GM12878 (cell line): Measurements from ENCODE around the gene GJC3.

ENCODE experiments used
- ASH2L ChIP-seq: fragments of 300-600, 200-600 bp; sonication (generic); IDR thresholded peaks from 2 replicates; pipeline ENCODE4 v1.6.1; 2017; ENCODE audit warnings: low read depth, mild to moderate bottlenecking, borderline replicate concordance
- ATF7 ChIP-seq: fragments of 450-650 bp; IDR thresholded peaks from 2 replicates; pipeline ENCODE4 v1.6.1; 2016; ENCODE audit warnings: low read depth, mild to moderate bottlenecking
- CHD2 ChIP-seq: IDR thresholded peaks from 2 replicates; pipeline ENCODE4 v1.6.1; 2011; ENCODE audit warnings: low read depth, low read length, improper control_type of control experiment, borderline replicate concordance
- CREB1 ChIP-seq: IDR thresholded peaks from 2 replicates; pipeline ENCODE4 v1.6.1; 2012; ENCODE audit warnings: low read depth, mild to moderate bottlenecking, inconsistent platforms
- EP300 ChIP-seq, 2 experiments: fragments of 150-350 bp in 1 of 2; IDR thresholded peaks; 2 replicates each; pipeline ENCODE4 v1.6.1; 2011 to 2012; ENCODE audit warnings: low read depth in 2 of 2, low read length in 2 of 2, borderline replicate concordance in 1 of 2, improper control_type of control experiment in 1 of 2, inconsistent platforms in 1 of 2; ENCODE audit not compliant: control insufficient read depth in 1 of 2
- EZH2 ChIP-seq: IDR thresholded peaks from 2 replicates; pipeline ENCODE4 v1.6.1; 2012; ENCODE audit warnings: low read depth, mild to moderate bottlenecking, control low read depth, inconsistent platforms, low read length, borderline replicate concordance; ENCODE audit not compliant: control insufficient read depth
- PBX3 ChIP-seq: IDR thresholded peaks from 2 replicates; pipeline ENCODE4 v1.6.1; 2011; ENCODE audit warnings: mild to moderate bottlenecking, low read depth, low read length, moderate library complexity; ENCODE audit not compliant: insufficient replicate concordance
- RAD21 ChIP-seq: IDR thresholded peaks from 2 replicates; pipeline ENCODE4 v1.6.1; 2011; ENCODE audit warnings: mild to moderate bottlenecking, low read depth, low read length, moderate library complexity; ENCODE audit not compliant: insufficient read depth
- ZBTB4 ChIP-seq: fragments of 450-650 bp; formaldehyde crosslinking; IDR thresholded peaks from 2 replicates; pipeline ENCODE4 v1.4.0; 2022; ENCODE audit warnings: mild to moderate bottlenecking, moderate library complexity
- ZNF384 ChIP-seq: IDR thresholded peaks from 2 replicates; pipeline ENCODE4 v1.6.1; 2012; ENCODE audit warnings: low read depth, mild to moderate bottlenecking, low read length, improper control_type of control experiment, borderline replicate concordance
- TF ChIP-seq, protein P1 (sequence below), 3 experiments: IDR thresholded peaks in 2 of 3; conservative IDR thresholded peaks in 1 of 3; 2 replicates each; pipeline ENCODE4 v1.5.1; 2011; ENCODE audit warnings: low read depth in 3 of 3, low read length in 3 of 3, mild to moderate bottlenecking in 3 of 3, control low read depth in 2 of 3, moderate library complexity in 2 of 3, inconsistent platforms in 1 of 3, mixed read lengths in 1 of 3; ENCODE audit not compliant: control insufficient read depth in 2 of 3, insufficient read depth in 1 of 3; ENCODE audit errors: extremely low read depth in 1 of 3

GRCh38 chr7:99920149-99920548 lies 9.3 kb downstream of the GJC3 start:
- TF ChIP-seq EZH2 = no peak
- TF ChIP-seq CREB1 = no peak
- TF ChIP-seq ZBTB4 = no peak
- no peak for TF ChIP-seq ZNF384
- TF ChIP-seq, protein P1, sequence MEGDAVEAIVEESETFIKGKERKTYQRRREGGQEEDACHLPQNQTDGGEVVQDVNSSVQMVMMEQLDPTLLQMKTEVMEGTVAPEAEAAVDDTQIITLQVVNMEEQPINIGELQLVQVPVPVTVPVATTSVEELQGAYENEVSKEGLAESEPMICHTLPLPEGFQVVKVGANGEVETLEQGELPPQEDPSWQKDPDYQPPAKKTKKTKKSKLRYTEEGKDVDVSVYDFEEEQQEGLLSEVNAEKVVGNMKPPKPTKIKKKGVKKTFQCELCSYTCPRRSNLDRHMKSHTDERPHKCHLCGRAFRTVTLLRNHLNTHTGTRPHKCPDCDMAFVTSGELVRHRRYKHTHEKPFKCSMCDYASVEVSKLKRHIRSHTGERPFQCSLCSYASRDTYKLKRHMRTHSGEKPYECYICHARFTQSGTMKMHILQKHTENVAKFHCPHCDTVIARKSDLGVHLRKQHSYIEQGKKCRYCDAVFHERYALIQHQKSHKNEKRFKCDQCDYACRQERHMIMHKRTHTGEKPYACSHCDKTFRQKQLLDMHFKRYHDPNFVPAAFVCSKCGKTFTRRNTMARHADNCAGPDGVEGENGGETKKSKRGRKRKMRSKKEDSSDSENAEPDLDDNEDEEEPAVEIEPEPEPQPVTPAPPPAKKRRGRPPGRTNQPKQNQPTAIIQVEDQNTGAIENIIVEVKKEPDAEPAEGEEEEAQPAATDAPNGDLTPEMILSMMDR (IDR thresholded peaks at IDR 0.05 in 2 of 3, conservative IDR thresholded peaks at IDR 0.05 in 1 of 3; ENCODE audit: control insufficient read depth in 2 of 3, extremely low read depth in 1 of 3, insufficient read depth in 1 of 3, low read depth in 3 of 3, low read length in 3 of 3) = no peak
- TF ChIP-seq ATF7 = no peak
- no peak for TF ChIP-seq ASH2L
- no peak for TF ChIP-seq RAD21
- TF ChIP-seq EP300 (IDR thresholded peaks at IDR 0.05; ENCODE audit: borderline replicate concordance in 1 of 2, control insufficient read depth in 1 of 2, low read depth in 2 of 2, low read length in 2 of 2) = no peak
- TF ChIP-seq CHD2 = no peak
- no peak for TF ChIP-seq PBX3
